GM12801 (cell line): ENCODE results near the gene FOXO3.

Source experiments
- CTCF ChIP-seq: IDR thresholded peaks from one replicate; pipeline ENCODE4 v1.5.1; 2011; ENCODE audit warnings: control low read depth; ENCODE audit not compliant: insufficient read length; ENCODE audit errors: extremely low read depth

FOXO3 gene

GRCh38 chr6:108528878-108529277, 31.8 kb upstream of the FOXO3 start:
- TF ChIP-seq CTCF = no peak

- TF ChIP-seq CTCF = no peak
Measured at GRCh38 chr6:108531332-108531731, 29.4 kb upstream of the FOXO3 start.

- TF ChIP-seq CTCF = no peak
Measured at GRCh38 chr6:108535114-108535742, 25.5 kb upstream of the FOXO3 start.

GRCh38 chr6:108541843-108542759, 18.6 kb upstream of the FOXO3 start:
- peak; percentile 77 for TF ChIP-seq CTCF

GRCh38 chr6:108543175-108543940, 17.4 kb upstream of the FOXO3 start:
- no peak for TF ChIP-seq CTCF

- no peak for TF ChIP-seq CTCF
Measured at GRCh38 chr6:108544606-108545005, 16.1 kb upstream of the FOXO3 start.
